GM21528 (cell line): Measurements from ENCODE around the gene PRR14L.
"Not testable (repeated sequence)": the region's sequence is repeated elsewhere in the genome, so short reads cannot be mapped to it uniquely, and the experiment has no call there.

Experiments used
- ATAC-seq: cut with Tn5 transposase; IDR thresholded peaks from one replicate; pipeline ENCODE4 v1.9.1; 2021; ENCODE audit warnings: mild to moderate bottlenecking, moderate library complexity; ENCODE audit not compliant: unreplicated experiment, low FRiP score

Gene PRR14L

DNA sequence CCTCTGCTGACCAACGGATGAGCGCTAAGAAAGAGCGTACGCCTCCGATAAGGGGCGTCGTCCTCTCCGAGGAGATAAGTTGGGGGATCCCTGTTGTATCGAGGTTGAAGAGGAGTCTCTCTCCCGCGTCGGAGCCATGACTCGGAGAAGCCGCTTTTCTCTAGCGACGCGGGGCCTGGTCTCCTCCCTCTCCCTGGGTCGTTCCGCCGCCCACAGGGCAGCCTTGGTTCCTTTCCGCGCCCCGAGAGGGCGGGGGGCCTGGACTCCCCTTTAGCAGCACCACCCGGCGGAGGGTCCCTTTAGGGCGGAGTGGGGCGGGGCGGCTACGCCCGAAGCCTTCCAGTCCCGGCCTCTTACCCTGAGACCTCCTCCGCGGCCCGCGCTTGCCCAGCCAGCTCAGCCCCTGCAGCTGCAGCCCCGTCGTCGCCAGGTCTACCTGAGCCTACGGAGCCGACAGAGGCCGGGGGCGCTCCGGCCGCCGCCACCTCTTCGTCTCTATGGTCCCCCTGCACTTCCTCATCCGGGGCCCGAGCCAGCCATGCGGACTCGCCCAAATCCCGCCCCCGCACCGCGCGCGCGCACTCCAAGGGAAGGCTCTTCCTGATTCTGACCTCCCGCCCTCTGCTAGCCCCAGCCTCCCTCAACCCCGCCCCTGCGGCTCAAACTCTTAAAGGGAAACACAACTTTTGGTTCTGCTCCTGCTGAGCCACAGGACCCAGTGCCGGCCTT, at the start of gene PRR14L:
PRR14L (minus strand) TSS at position 497 of the 729 bp plus-strand sequence. CDS start 11,272 bp downstream, outside the sequence.
- peak; percentile 60 for ATAC-seq

GRCh38 chr22:31799358-31799757, 49.4 kb upstream of the PRR14L start:
- ATAC-seq = not testable (repeated sequence)

DNA sequence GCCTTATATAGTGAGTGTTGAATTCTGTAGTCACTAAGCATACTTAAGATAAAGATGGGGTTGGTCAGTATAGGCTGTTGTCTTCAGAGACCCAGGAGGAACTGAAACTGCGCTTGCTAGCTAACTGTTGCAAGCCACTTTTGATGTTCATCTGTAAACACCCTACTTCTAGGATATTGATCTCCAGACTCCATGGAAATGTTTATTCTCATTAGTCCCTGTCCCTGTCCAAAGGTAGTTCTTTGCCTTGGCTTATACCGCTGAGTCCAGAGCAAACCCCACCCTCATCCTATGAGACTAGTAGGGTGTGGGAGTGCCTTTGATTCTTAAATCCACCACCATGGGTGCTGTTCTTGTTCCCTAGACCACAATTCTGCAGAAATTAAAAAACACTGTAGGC, 40.3 kb upstream of the PRR14L start:
- no peak for ATAC-seq

GRCh38 chr22:31789803-31790202, 39.9 kb upstream of the PRR14L start:
- no peak for ATAC-seq

DNA sequence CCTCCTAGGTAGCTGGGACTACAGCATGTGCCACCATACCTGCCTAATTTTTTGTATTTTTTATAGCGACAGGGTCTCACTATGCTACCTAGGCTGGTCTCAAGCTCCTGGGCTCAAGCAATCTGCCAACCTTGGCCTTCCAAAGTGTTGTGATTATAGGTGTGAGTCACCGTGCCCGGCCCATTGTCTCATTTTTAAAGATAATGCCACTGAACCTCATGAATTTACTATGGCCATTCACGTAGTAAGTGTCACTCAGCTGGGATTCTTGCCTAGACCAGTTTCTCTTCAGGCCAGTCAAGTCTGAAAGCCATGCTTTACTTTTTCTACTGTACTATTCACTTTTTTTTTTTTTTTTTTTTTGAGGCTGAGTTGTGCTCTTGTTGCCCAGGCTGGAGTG, 26.3 kb upstream of the PRR14L start:
- ATAC-seq = no peak

DNA sequence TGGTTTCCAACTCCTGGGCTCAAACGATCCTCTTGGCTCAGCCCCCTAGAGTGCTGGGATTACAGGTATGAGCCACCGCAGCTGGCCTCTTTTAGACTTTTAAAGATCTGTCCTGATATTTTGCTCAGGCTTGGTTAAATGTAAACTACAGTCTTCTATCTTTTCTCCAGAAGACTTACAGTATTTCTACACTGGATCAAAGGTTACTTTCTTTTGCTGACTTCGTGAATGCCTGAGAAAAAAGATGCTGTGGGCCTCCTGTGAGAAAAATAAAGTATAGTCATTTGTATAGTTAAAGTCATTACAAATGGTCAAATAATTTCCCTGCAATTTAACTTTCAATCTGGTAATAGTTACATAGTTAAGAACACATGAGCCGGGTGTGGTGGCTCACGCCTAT, 23.5 kb upstream of the PRR14L start:
- ATAC-seq = no peak

DNA sequence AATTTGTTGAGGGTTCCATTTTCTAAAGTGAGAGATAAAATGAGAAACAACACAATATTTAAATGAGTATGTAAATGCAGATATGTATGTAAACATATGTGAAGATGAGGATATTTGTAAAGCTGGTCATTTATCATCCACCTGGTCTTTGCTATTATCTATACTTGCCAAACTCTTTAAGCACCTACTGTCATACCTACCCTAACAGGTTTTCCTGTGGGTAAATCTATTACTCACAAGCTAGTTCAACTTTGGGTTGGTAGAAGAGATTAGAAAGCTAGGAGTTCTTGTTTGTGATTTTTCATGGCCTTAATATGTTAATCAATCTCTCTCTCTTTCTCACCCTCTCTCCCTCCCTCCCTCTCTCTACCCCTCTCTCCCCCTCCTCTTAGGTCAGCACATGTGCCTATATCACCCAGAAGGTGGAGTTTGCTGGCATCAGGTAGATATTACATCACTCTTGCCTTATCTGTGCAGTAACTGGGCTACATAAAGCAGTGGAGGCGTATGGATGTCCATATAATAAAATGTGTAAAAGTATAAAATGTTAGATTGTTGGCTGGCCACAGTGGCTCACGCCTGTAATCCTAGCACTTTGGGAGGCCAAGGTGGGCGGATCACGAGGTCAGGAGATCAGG, 18.6 kb upstream of the PRR14L start:
- no peak for ATAC-seq

GRCh38 chr22:31764785-31765184, 14.9 kb upstream of the PRR14L start:
- no peak for ATAC-seq

- not testable (repeated sequence) for ATAC-seq
Measured at GRCh38 chr22:31758860-31759259, 8.9 kb upstream of the PRR14L start.

- no peak for ATAC-seq
Measured at GRCh38 chr22:31757265-31757664, 7.3 kb upstream of the PRR14L start.

GRCh38 chr22:31754813-31755212, 4.9 kb upstream of the PRR14L start:
- ATAC-seq = no peak

DNA sequence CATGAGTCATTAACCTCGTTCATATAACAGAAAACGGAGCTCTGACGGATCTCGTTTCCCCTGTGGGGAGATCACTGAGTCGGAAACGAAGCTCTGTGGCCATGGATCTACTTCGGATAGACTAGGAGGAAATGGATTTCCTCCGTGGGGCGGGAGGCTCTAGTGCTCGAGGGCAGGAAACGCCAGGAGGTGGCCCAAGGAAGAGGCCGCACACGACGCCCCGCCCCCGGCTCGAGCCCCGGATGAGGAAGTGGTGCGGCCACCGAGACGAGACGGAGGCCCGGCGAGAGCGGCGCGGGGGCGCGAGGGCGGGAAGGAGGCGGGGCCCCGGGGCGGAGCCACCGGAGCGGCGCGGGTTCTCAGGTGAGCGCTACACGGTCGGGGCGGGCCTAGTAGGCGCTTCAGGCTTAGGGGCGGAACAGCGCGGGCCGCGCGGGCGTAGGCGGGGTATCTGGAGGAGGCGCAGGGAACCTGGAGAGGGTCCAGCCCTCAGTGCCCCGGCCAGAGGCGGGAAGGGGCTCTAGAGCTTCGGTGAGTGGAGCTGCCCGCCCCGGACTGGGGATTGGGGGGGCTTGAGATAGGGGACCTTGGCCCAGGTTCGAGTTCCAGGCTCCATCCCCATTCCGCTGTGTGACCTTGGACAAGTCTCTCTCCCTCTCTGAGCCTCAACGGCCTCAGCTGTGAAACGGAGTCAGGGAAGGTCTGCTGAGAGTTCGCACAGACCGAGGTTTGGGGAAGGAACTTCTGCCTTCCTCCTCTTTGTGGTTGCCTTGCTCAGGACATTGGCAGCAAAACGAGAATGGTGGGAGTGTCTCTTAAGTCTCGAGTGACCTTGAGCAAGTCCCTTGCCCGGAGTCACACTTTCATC, 3.9 kb upstream of the PRR14L start, which contains the start of gene DEPDC5:
DEPDC5 (plus strand) TSS at position 386 of the 868 bp plus-strand sequence. CDS start 903 bp downstream, outside the sequence.
- peak; percentile 70 for ATAC-seq

- ATAC-seq = peak; percentile 7
Measured at GRCh38 chr22:31753005-31753633, 3.2 kb upstream of the PRR14L start.

DNA sequence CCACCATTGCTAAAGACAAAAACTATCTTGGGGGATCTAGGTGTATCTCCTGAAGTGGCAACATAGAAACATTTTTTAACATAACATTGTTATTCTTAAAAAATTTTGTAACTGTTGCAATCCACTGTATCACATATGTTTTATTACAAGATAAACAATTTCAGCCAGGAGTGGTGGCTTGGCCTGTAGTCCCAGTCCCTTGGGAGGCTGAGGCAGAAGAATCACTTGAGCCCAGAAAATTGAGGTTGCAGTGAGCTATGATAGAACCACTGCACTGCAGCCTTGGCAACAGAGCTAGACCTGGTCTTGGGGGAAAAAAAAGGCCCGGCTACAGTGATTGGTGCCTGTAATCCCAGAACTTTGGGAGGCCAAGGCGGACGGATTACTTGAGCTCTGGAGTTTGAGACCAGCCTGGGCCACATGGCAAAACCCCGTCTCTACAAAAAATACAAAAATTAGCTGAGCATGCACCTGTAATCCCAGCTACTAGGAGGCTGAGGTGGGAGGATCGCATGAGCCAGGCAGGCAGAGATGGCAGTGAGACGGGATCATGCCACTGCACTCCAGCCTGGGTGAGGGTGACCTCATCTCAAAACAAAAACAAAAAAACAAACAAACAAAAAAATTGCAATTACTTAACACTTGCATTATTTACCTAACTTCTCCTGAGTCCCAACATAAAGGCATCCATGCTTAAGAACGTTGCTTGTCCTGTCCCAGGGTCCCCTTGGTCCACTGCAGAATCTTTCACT, 2.3 kb upstream of the PRR14L start:
- no peak for ATAC-seq

- no peak for ATAC-seq
Measured at GRCh38 chr22:31750365-31751284, 693 bp upstream of the PRR14L start.

DNA sequence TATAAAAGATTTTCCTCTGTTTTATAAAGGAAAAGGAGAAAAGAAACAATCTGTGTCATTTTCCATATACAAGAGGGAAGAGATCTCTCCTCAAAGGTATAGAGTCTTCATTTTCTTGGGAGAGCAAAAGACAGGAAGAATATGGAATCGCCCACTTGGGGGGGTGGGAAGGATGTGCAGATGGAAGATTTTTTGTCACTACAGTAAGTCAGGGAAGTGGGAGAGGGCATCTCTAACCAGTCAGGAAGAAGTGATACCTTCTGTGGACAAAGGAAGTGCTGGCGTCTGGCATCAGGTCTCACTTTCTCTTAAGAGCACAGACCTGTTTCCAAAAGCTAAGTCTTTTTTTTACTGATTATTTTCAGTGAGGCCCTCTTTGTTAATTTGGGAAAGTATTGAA, 1.4 kb downstream of the PRR14L start:
- no peak for ATAC-seq

- no peak for ATAC-seq
Measured at GRCh38 chr22:31747441-31747840, 2.5 kb downstream of the PRR14L start.

- no peak for ATAC-seq
Measured at GRCh38 chr22:31743871-31744270, 6.1 kb downstream of the PRR14L start.

- ATAC-seq = no peak
Measured at GRCh38 chr22:31742682-31743081, 7.2 kb downstream of the PRR14L start.
